Measurements from ENCODE around the gene BRF1.

GRCh38 chr14:105303949-105304348 lies 3.1 kb upstream of the BRF1 start:
- no peak for TF ChIP-seq CTCF (IDR thresholded peaks at IDR 0.05)
- TF ChIP-seq POLR2AphosphoS5 (IDR thresholded peaks at IDR 0.05; ENCODE audit: insufficient read depth in 1 of 2, low read depth in 1 of 2) = peak in 1 of 2 donors; percentile 23
- TF ChIP-seq POLR2A (IDR thresholded peaks at IDR 0.05) = no peak
